VCaP (cell line): ENCODE results near the gene SPTBN5.

ENCODE experiments used
- H3K27ac ChIP-seq: fragments of 450-650 bp; 2 replicates; pipeline ENCODE4 v1.5.1; 2017
- TF ChIP-seq, protein P1 (sequence below): fragments of 450-650 bp; conservative IDR thresholded peaks from 2 replicates; pipeline ENCODE4 v1.5.1; 2017; ENCODE audit warnings: mild to moderate bottlenecking, moderate library complexity

Gene SPTBN5

DNA sequence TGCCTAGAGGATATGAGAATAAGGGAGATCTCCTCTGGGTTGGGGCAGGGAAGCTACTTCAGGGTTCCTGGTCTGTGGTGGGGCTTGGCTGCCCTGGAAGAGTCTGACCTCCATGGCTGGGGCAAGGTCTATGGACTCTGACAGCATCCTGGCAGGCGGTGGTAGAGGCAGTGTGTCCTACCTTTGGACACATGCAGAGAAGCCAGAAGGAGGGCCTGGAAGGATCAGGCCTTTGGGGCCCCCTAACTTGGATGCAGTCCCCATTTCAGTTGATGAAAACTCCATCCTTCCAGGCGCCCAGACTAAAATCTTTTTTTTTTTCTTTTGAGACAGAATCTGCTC is 10.4 kb downstream of the SPTBN5 start:
- TF ChIP-seq, protein P1, sequence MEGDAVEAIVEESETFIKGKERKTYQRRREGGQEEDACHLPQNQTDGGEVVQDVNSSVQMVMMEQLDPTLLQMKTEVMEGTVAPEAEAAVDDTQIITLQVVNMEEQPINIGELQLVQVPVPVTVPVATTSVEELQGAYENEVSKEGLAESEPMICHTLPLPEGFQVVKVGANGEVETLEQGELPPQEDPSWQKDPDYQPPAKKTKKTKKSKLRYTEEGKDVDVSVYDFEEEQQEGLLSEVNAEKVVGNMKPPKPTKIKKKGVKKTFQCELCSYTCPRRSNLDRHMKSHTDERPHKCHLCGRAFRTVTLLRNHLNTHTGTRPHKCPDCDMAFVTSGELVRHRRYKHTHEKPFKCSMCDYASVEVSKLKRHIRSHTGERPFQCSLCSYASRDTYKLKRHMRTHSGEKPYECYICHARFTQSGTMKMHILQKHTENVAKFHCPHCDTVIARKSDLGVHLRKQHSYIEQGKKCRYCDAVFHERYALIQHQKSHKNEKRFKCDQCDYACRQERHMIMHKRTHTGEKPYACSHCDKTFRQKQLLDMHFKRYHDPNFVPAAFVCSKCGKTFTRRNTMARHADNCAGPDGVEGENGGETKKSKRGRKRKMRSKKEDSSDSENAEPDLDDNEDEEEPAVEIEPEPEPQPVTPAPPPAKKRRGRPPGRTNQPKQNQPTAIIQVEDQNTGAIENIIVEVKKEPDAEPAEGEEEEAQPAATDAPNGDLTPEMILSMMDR = no peak
- H3K27ac ChIP-seq = no peak overlapping the region

DNA sequence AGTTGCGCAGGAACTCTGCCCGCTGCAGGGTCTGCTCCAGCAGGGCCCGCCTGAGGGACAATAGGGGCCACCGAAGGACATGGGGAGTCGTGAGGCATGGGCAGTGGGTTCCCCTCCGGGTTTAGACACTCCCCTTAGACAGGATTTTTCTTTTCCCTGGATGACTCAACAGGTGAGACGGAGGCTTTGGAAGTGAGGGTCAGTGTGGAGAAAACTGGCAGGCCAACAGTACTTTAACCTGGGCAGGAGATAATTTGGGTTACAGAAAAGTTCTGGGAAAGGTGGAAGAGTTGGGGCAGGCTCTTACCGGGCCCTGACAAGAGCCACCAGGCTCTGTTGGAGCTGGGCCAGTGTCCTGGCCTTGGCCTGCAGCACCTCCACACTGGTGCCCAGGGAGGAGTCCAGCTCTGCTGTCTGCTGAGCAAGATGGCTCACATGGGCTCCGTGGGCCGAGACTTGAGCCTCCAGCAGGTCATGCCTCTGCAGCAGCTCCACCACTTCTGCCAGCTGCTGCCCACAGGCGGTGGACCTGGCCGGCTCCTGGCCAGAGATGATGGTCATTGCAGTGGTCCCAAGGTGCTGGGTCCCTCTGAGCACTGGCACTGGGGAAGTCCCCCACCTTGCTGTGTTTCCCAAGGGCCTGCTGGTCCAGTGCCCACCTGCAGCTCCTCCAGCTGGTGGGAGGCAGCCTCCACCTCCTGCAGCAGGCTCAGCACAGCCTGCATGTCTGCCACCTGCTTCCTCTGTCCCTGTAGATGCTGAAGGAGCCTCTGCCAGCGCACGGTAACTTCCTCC is 11.0 kb downstream of the SPTBN5 start:
- TF ChIP-seq, protein P1 = no peak
- H3K27ac ChIP-seq = no peak overlapping the region

DNA sequence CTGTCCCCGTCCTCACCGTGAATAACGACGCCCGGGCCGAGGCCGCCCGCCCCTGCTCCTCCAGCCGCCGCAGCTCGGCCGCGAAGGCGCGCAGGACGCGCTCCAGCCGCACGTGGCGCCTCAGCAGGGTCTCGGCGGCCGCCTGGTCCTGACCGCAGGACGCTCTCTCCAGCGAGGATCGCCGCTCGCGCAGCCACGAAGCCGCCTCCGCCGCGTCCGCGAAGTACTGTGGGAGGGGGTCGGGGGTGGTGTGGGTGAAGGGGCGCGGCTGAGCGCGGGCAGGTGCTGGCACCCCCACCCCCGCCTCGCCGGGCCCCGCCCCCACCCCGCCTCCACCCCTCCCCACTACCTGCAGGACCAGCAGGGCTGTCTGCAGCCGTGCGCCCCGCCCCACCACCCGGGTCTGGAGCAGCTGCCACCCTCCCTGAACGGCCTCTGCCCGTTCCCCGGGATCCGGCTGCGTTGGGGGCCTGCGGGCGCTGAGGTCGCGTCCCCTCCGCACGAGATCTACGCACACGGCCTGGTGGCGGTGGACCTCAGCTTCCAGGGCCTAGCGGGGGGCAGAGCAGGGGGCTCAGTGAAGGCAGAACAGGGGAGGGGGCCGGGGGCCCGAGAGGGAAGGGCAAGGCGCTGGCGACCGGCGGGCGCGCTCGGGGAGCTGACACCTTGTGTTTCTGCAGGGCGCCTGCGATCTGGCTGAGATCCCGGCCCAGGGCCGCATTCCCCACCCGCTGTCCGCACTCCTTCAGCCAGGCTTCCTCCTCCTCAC is 11.7 kb downstream of the SPTBN5 start:
- no peak overlapping the region for H3K27ac ChIP-seq
- TF ChIP-seq, protein P1 = no peak

DNA sequence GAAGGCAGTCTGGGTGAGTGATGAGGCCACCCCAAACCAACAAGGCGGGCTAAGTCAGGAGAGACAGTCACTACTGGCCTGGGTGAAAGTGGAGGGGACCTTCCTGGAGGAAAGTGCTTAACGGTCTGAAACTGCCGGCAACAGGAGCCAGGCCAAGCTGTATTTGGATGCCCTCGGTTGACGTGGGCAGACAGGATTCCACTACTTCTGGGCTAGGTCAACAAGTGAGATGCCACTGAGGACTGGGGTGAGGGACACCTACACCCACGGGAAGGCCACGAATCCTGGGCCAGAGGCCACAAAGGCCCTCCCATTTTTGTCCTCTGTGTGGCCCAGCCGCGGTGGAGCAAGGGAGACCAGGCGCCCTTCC is 12.3 kb downstream of the SPTBN5 start:
- no peak overlapping the region for H3K27ac ChIP-seq
- TF ChIP-seq, protein P1 = no peak

DNA sequence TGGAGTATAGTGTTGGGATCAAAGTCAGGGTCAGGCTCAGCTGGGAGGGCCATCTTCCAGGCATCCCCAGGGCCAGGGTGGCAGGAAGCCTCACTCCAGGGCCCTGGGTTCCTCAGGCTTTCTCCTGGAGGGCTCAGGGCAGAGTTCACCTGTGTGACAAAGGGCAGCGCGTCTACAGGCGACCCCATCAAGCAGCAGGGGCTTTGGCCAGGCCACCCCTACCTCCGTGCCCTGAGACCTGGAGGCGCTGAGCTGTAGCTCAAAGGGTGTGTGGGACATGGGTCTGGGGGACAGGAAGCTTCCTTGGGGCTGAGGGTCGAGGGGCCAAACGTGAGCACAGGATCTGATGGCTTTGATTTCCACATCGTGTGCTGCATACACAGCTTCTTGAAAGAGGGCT is 12.8 kb downstream of the SPTBN5 start:
- TF ChIP-seq, protein P1 = no peak
- H3K27ac ChIP-seq = no peak overlapping the region

DNA sequence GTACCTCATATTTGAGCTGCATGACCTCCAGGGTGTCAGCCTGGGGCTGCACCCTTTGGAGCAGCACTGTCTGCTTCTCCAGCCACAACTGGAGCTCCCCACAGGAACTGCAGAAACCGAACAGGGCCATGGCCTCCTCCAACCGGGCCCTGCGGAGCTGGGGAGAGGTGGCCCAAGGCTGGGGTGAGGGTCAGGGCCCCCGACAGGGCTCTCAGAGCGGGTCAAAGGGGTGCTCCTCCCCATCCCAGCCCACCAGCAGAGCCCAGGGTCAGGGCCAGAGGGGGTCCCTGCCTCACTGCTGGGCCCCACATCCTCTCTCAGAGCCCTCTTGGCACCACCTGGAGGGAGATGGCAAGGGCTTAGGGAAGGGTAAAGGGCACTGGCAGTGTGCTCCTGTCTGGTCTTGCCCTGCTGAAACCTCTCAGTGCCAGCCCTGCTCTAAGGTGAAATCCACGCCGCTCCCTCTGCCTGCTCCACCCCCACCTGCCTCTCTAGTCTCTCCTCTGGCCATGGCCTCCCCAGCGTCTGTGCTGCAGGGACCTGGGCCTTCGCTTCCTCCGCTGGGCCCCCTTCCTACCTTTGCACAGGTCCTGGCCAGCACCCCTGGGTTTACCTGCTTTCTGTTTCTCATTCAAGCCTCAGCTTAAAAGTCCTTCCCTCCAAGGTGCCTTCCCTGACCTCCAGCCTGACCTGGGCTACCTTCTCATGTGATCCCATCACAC is 13.5 kb downstream of the SPTBN5 start:
- TF ChIP-seq, protein P1 = no peak
- H3K27ac ChIP-seq = no peak overlapping the region

DNA sequence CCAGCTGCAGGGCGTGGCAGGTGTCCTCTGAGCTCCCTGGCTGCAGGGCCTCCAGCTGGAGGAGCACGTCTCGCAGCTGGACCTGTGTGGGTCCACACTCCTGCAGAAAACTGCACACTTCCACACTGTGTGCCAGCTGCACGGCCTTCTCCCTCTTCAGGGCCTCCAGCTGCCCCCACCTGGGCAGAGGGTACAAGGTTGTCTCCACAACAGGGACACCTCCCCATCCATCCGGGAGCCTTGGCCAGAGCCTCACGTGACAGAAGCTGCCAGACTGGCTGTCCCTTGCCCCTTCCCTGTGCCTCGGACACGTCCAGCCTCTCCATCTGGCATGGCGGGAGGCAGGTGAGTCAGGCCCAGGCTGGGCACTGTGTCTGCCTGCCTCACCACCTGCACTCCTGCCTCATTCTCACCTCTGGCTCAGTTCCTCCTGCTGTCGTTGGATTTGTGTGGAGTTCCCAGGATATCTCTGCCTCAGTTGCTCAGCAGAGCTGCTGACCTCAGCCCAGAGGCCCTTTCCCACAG is 14.5 kb downstream of the SPTBN5 start:
- TF ChIP-seq, protein P1 = no peak
- no peak overlapping the region; the same call in 1 of the 2 replicates for H3K27ac ChIP-seq
